GM06990 (cell line): Measurements from ENCODE around the gene ENTPD8.

ENCODE experiments used
- DNase-seq: peaks from one replicate; pipeline ENCODE4 v3.0.0-alpha.2; 2011; ENCODE audit not compliant: insufficient read length; ENCODE audit errors: extremely low read depth
- H3K27me3 ChIP-seq: replicated peaks from 2 replicates; pipeline ENCODE4 v1.6.0; 2011; ENCODE audit warnings: low read length; ENCODE audit not compliant: control insufficient read depth, insufficient read depth
- H3K36me3 ChIP-seq: 2 replicates; pipeline ENCODE4 v1.5.1; 2011; ENCODE audit warnings: low read length; ENCODE audit not compliant: control insufficient read depth, insufficient read depth
- H3K4me3 ChIP-seq: replicated peaks from 2 replicates; pipeline ENCODE4 v1.5.1; 2011; ENCODE audit warnings: low read depth, mild to moderate bottlenecking, control low read depth, low read length
- TF ChIP-seq, protein P1 (sequence below): IDR thresholded peaks from 2 replicates; pipeline ENCODE4 v1.5.1; 2011; ENCODE audit warnings: low read length, control low read depth, mild to moderate bottlenecking, inconsistent platforms; ENCODE audit not compliant: insufficient read depth, poor library complexity, severe bottlenecking

Gene ENTPD8

GRCh38 chr9:137459152-137459600 is 18.0 kb upstream of the ENTPD8 start, which contains the start of gene NSMF:
TSS of gene NSMF (minus strand) at chr9:137459334. CDS start at chr9:137459102, 232 bp downstream.
- DNase-seq = peak; percentile 89
- Histone ChIP-seq H3K36me3 (peaks cover 5% of the 10 kb centered on the region), H3K4me3 (peak within 1 kb of the TSS; percentile 78), H3K27me3 (no peaks in the 10 kb centered on the region)
- TF ChIP-seq, protein P1, sequence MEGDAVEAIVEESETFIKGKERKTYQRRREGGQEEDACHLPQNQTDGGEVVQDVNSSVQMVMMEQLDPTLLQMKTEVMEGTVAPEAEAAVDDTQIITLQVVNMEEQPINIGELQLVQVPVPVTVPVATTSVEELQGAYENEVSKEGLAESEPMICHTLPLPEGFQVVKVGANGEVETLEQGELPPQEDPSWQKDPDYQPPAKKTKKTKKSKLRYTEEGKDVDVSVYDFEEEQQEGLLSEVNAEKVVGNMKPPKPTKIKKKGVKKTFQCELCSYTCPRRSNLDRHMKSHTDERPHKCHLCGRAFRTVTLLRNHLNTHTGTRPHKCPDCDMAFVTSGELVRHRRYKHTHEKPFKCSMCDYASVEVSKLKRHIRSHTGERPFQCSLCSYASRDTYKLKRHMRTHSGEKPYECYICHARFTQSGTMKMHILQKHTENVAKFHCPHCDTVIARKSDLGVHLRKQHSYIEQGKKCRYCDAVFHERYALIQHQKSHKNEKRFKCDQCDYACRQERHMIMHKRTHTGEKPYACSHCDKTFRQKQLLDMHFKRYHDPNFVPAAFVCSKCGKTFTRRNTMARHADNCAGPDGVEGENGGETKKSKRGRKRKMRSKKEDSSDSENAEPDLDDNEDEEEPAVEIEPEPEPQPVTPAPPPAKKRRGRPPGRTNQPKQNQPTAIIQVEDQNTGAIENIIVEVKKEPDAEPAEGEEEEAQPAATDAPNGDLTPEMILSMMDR = no peak

- peaks cover 5% of the 10 kb centered on the region for H3K36me3 ChIP-seq
- H3K27me3 ChIP-seq = no peaks in the 10 kb centered on the region
- H3K4me3 ChIP-seq = peak overlapping the region; percentile 78
- TF ChIP-seq, protein P1 = no peak
- peak; percentile 44 for DNase-seq
Observed at GRCh38 chr9:137458194-137459151, 17.3 kb upstream of the ENTPD8 start.

DNA sequence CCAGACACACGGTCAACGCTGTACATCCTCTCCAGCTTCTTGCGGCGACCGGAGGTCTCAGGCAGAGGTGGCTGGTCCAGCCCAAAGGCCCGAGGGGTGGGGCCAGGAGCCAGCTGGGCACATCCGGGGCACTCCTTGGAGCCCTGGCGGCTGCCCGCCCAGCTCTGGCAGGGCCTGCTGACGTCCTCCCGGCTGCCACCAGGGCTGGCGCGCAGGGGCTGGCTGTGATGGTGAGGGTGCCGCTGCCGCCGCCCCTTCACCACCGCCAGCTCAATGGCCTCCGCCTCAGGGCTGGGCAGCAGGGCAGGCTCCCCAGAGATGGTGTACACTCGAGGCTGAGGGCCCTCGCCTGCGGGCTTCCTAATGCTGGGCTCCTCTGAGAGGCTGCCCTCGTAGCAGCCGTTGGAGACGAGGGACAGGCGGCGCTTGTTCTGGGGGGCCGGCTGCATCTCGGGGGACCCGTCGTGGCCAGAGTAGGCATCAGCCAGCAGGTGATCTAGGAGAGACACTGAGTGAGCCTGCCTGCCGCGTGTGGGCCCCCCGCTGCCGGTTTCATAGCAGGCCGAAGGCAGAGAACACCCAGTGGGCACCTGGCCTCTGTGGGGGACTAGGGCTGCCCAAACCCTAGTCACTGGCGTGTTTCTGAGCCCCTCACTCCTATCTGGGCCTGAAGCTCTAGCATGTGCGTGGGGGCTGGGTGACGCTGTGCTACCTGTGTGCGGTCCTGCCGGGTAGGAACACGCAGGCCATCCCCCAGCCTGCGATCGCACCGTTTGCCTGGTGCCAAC is 16.4 kb upstream of the ENTPD8 start:
- peak; percentile 22 for DNase-seq
- H3K27me3 ChIP-seq = no peaks in the 10 kb centered on the region
- TF ChIP-seq, protein P1 = no peak
- H3K4me3 ChIP-seq = peak overlapping the region; percentile 78
- H3K36me3 ChIP-seq = peaks cover 10% of the 10 kb centered on the region

GRCh38 chr9:137456864-137457405 is 15.8 kb upstream of the ENTPD8 start:
- H3K4me3 ChIP-seq = no peak overlapping the region
- TF ChIP-seq, protein P1 = no peak

DNA sequence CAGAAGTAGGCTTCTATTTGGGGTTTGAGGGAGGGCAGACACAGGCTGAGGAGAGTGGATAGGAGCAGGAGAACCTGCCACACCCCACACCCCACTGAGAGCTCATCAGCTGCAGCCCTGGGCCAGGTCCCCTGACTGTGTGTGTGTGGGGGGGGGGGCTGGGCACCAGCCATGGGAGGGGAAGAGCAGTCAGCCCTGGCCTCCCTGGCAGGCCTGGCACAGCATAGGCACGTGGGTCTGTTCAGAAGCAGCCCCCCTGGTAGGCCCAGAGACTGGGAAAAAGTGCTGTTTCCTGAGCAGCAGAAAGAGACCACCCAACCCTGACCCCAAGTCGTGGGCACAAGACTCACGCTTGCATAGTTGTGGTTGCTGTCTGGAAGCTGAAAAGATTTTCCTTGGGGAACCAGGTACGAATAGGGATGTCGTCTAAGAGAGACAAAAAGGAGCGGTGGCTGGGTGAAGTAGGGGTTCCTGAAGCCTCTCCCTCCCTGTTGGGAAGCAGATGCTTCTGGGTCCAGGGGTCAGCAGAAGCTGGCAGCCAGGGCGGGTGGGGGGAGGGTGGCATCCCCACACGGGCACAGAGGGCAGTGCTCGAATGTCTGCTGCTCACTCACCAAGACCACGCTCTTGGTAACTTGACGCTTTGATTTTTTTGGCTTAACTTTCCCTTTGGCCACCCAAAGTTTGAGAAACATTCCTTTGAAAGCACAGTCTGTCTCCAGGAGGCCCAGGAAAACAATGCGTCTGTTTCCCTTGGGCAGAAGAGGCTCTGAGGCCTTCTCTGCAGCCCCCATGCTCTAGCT is 15.1 kb upstream of the ENTPD8 start:
- Histone ChIP-seq H3K4me3 (no peak overlapping the region), H3K27me3 (no peaks in the 10 kb centered on the region), H3K36me3 (peaks cover 10% of the 10 kb centered on the region)
- peak; percentile 9 for DNase-seq
- TF ChIP-seq, protein P1 = no peak

More at GRCh38 chr9:137456864-137457405, 15.8 kb upstream of the ENTPD8 start:
- H3K27me3 ChIP-seq = no peaks in the 10 kb centered on the region
- no peak for DNase-seq
- H3K36me3 ChIP-seq = peaks cover 10% of the 10 kb centered on the region
